Measurements from ENCODE around the gene KIF14. TPM values are rescaled to one million over a fixed set of nuclear protein-coding genes. Genes with fewer than 3 reads are reported as not detected.

KIF14 gene
- total RNA-seq, 2 donors from 2014 or later, result 0.23 to 1.7 TPM

DNA sequence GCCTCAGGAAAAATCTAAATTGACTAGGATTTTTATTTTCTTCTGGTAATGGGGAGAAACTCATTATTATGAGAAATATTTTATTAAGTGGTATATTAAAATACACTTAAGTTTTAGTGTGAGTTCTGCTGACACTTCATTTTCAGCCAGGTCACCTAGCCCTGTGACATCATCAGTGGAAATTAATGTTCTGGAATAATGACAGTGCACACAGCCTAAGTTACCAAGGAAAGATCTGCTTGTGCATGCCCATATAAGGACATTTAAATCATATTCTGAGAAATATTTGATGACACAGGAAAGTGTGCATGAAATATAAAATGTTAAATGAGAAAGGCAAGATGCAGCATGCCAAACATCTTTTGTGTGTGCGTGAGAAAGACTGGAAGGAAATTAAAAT is 102.0 kb downstream of the KIF14 start:
- no peak for DNase-seq (ENCODE audit: low spot score)
- H3K27ac ChIP-seq, result no peak overlapping the region
- TF ChIP-seq, protein P1, sequence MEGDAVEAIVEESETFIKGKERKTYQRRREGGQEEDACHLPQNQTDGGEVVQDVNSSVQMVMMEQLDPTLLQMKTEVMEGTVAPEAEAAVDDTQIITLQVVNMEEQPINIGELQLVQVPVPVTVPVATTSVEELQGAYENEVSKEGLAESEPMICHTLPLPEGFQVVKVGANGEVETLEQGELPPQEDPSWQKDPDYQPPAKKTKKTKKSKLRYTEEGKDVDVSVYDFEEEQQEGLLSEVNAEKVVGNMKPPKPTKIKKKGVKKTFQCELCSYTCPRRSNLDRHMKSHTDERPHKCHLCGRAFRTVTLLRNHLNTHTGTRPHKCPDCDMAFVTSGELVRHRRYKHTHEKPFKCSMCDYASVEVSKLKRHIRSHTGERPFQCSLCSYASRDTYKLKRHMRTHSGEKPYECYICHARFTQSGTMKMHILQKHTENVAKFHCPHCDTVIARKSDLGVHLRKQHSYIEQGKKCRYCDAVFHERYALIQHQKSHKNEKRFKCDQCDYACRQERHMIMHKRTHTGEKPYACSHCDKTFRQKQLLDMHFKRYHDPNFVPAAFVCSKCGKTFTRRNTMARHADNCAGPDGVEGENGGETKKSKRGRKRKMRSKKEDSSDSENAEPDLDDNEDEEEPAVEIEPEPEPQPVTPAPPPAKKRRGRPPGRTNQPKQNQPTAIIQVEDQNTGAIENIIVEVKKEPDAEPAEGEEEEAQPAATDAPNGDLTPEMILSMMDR (IDR thresholded peaks at IDR 0.05), result no peak
- no peak for TF ChIP-seq POLR2A (IDR thresholded peaks at IDR 0.05)
- no peak for TF ChIP-seq POLR2AphosphoS5 (IDR thresholded peaks at IDR 0.05)
- H3K4me3 ChIP-seq, result no peak overlapping the region
- no peaks in the 10 kb centered on the region for H3K36me3 ChIP-seq
- H3K27me3 ChIP-seq (replicated peaks; ENCODE audit: insufficient read depth), result no peaks in the 10 kb centered on the region
- H3K4me1 ChIP-seq (replicated peaks), result no peaks in the 10 kb centered on the region
- intact Hi-C loops (cut with DNase I), result no loop called here
- H3K9me3 ChIP-seq, result no peaks in the 10 kb centered on the region
- WGBS, result 74% methylated on average over 1 of the region's 1 CpG

DNA sequence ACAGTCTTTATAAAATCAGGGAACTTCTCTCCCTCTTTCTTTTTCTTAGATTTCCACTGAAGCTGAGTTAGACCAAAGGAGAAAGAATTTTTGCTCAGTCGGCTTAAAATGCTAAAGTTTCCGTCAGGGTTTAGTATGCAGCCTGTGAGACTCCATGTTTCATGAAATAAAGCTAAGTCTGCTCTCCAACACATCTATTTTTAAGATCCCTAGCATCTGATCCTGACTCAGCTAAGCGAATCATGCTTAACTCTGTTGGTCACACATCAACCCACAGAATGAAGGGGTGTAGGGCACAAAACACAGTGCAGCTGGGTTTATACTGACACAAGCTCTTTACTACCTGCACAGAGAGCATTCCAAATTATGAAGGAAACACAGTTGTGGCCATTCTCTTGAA is 108.4 kb downstream of the KIF14 start:
- 76% methylated on average over 3 of the region's 3 CpGs for WGBS

DNA sequence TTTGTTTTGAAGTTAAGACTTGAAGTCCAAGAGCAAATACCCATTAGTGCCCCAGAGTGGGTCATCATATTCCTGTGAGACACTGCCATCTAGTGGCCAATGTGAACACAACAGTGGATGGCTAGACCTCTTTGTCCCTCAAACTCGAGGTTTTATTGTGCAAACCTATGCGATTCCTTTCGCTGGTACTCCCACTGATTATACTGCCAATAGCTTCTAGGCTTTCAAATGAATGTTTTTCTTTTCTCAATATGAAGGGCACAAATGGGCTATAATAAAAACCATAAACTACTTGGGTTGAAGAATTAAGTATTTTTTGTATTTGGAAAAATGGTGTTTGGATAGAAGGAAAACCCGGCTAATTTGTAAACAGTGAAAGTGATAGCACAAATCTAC is 110.3 kb downstream of the KIF14 start:
- no peak overlapping the region for H3K27ac ChIP-seq
- DNase-seq (ENCODE audit: low spot score), result peak; percentile 53
- H3K4me1 ChIP-seq (replicated peaks), result no peaks in the 10 kb centered on the region
- TF ChIP-seq POLR2AphosphoS5 (IDR thresholded peaks at IDR 0.05) (no peak), POLR2A (IDR thresholded peaks at IDR 0.05) (no peak)
- TF ChIP-seq, protein P1 (IDR thresholded peaks at IDR 0.05), result peak; percentile 63 to 81 (median 76)
- H3K4me3 ChIP-seq, result no peak overlapping the region
- no peaks in the 10 kb centered on the region for H3K9me3 ChIP-seq
- no peaks in the 10 kb centered on the region for H3K27me3 ChIP-seq (replicated peaks; ENCODE audit: insufficient read depth)
- 14% methylated on average over 4 of the region's 4 CpGs for WGBS
- intact Hi-C loops (cut with DNase I), result no loop called here
- H3K36me3 ChIP-seq, result no peaks in the 10 kb centered on the region

More for the DNA sequence above, 108.4 kb downstream of the KIF14 start:
- Histone ChIP-seq H3K9me3 (no peaks in the 10 kb centered on the region), H3K27ac (no peak overlapping the region), H3K4me1 (replicated peaks) (no peaks in the 10 kb centered on the region), H3K4me3 (no peak overlapping the region), H3K27me3 (replicated peaks; ENCODE audit: insufficient read depth) (no peaks in the 10 kb centered on the region), H3K36me3 (no peaks in the 10 kb centered on the region)
- DNase-seq (ENCODE audit: low spot score), result no peak
- intact Hi-C loops (cut with DNase I), result no loop called here
- no peak for TF ChIP-seq POLR2A (IDR thresholded peaks at IDR 0.05)
- TF ChIP-seq, protein P1 (IDR thresholded peaks at IDR 0.05), result no peak
- TF ChIP-seq POLR2AphosphoS5 (IDR thresholded peaks at IDR 0.05), result no peak

DNA sequence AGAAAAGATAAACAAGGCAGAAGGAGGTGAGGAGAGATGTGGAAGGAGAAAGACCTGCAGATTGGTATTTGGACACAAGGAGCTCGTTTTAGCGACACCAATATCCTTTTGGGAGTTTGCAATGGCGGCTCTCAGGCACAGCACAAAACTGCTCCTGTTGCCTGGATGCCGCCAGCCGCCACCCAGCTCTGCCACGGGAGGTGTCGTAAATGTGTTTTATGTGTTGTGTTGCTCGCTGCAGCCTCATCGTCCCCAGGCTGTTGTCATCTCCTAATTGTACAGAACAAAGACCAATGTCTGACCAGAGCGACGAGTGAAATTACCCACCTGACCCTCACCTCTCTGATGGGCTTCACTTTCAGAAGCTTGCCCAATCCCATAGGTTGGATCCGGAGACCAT is 114.1 kb downstream of the KIF14 start:
- no peaks in the 10 kb centered on the region for H3K27me3 ChIP-seq (replicated peaks; ENCODE audit: insufficient read depth)
- no peaks in the 10 kb centered on the region for H3K36me3 ChIP-seq
- intact Hi-C loops (cut with DNase I), result no loop called here
- H3K4me1 ChIP-seq (replicated peaks), result no peaks in the 10 kb centered on the region
- 56% methylated on average over 12 of the region's 12 CpGs for WGBS
- no peaks in the 10 kb centered on the region for H3K9me3 ChIP-seq
- no peak for DNase-seq (ENCODE audit: low spot score)
- H3K4me3 ChIP-seq, result no peak overlapping the region
- H3K27ac ChIP-seq, result no peak overlapping the region
- TF ChIP-seq, protein P1 (IDR thresholded peaks at IDR 0.05), result no peak
- TF ChIP-seq POLR2AphosphoS5 (IDR thresholded peaks at IDR 0.05) (no peak), POLR2A (IDR thresholded peaks at IDR 0.05) (no peak)

DNA sequence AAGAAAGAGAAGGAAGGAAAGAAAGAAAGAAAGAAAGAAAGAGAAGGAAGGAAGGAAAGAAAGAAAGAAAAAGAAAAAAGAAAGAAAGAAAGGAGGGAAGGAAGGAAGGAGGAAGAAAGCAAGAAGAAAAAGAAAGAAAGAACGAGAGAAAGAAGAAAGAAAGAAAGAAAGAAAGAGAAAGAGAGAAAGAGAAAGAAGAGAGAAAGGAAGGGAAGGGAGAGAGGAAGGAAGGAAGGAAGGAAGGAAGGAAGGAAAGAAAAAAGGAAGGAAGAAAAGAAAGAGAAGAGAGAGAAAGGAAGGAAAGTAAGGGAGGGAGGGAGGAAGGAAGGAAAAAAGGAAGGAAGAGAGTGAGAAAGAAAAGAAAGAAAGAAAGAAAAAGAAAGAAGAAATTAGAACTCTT is 115.3 kb downstream of the KIF14 start:
- Histone ChIP-seq H3K4me3 (no peak overlapping the region), H3K4me1 (replicated peaks) (no peaks in the 10 kb centered on the region), H3K9me3 (no peaks in the 10 kb centered on the region), H3K27me3 (replicated peaks; ENCODE audit: insufficient read depth) (no peaks in the 10 kb centered on the region), H3K27ac (no peak overlapping the region), H3K36me3 (no peaks in the 10 kb centered on the region)
- 86% methylated on average over 1 of the region's 1 CpG for WGBS
- intact Hi-C loops (cut with DNase I), result no loop called here
- DNase-seq (ENCODE audit: low spot score), result no peak
- TF ChIP-seq, protein P1 (IDR thresholded peaks at IDR 0.05), result no peak
- TF ChIP-seq POLR2A (IDR thresholded peaks at IDR 0.05) (no peak), POLR2AphosphoS5 (IDR thresholded peaks at IDR 0.05) (no peak)
